Effector CD4-positive, alpha-beta T cell (primary cell): Measurements from ENCODE around the gene SLC17A3. TPM values are rescaled to one million over a fixed set of nuclear protein-coding genes. Genes with fewer than 3 reads are reported as not detected.

Experiments used
- DNase-seq: peaks from one replicate; pipeline ENCODE4 v3.0.0-alpha.2; 2020
- total RNA-seq: gene quantifications from one replicate; lab custom pipeline; 2026; lab: John Stamatoyannopoulos, UW

Gene SLC17A3, protein sequence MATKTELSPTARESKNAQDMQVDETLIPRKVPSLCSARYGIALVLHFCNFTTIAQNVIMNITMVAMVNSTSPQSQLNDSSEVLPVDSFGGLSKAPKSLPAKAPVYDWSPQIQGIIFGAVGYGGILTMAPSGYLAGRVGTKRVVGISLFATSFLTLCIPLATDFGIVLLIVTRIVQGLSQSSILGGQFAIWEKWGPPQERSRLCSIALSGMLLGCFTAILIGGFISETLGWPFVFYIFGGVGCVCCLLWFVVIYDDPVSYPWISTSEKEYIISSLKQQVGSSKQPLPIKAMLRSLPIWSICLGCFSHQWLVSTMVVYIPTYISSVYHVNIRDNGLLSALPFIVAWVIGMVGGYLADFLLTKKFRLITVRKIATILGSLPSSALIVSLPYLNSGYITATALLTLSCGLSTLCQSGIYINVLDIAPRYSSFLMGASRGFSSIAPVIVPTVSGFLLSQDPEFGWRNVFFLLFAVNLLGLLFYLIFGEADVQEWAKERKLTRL
- total RNA-seq: not detected

DNA sequence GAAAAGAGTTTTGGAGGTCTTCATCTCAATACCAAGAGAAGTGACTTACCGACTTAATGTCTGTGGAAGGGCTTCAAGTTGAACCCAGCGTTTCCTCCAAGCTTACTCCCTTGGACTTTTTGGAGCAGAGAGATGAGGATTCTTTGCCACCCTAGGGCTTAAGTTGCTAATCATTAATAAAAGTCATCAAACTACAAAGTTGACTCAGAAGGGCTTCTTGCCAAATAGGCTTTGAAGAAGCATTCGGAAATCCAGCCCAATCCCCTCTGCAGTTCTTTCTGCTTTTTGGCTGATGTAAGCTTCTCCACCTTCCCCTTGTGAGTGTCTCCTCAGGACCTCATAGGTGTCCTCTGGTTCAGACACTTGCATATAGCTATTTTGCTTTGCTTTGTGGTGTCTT, at the start of gene SLC17A3:
Gene SLC17A3 (minus strand): TSS at position 126 of the 400 bp plus-strand sequence. CDS start 5,856 bp downstream, outside the sequence.
- no peak for DNase-seq

DNA sequence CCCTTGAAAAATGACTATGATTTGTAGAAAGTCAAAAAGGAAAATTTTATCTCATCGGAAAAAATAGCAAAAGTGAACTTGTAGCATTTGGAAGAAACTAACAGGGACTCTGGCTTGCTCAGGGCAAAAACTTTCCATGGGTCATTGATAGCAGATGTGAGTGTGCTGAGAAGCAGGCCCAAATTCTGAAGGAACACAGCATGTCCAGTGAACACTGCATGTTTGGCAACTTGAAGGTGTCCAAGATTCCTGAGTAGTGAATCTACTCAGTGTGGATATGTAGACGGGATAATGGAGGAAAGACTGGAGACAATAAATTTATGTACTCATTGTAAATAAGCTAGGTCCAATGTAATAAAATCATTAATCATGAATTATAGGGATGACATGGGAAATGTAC, 48.3 kb upstream of the SLC17A3 start:
- DNase-seq: no peak

DNA sequence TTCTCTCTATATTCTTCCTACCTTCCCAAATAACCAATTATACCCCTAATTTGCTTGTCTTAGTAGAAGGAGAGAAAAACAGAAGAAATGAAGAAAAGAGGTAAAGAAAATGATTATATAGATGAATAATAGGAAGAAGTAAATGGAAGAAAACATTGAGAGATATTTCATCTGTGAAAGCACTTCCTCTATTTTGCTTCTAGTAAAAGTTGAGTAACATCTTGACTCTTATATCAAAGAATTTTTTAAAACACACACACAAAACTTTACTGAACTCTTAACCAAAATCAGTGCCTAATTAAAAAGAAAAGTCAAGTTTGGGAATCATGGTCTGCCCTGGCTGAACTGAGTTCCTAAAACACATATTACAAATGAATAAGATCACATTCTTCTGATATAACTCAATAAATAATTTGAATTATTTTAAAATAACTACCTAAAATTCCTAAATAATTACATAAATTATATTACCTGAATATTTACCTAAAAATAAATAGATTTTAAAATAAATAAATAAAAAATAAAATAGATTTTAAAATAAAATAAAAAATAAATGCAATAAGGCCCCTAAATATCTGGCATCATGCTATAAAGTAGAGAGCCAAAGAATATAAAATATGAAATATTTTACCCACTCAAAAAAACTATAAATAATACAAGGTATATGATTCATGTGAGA, 47.6 kb upstream of the SLC17A3 start:
- no peak for DNase-seq

DNA sequence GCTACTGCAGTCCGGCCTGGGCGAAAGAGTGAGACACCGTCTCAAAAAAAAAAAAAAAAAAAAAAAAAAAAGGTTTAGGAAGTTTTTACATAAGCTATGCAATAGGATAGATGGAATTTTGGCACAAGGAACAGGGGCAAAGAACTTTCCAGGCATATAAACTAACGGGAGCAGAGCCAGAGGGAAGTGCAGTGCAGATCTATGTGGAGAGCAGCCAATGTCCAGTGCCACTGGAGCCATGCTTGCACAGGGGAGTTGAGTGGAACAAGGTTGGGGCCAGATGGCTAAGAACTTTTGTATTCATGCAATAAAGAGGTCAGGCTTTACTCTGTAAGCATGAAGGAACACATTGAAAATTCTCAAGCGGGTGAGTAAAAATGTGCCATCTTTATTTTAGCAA, 45.6 kb upstream of the SLC17A3 start:
- DNase-seq: no peak

DNA sequence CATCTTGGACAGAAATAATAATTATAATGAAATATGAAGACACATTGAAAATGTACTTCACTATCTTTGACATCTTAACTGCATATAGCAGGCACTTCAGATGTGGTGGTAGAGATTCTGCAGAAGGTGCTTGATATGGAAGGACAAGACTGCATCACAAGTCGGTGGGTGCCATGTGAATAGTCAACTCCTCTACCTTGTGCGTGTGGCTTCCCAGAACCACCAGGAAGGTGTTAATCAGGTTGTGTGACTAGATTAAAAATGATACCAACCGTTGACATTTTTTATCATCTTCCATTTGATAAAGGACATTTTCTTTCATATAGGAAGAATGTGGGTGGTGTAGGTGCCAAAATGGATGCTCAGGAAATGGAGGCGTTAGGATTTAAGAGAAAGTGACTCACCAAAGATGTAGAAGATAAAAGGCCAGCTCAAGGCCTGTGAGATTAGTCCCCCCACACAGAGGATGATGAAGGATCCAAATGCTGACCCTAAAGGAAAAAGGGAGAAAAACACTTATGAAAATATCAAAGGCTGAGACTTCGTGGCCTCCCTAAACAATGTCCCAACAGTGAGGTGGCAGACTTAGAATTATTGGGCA, 44.1 kb upstream of the SLC17A3 start:
- DNase-seq: no peak

DNA sequence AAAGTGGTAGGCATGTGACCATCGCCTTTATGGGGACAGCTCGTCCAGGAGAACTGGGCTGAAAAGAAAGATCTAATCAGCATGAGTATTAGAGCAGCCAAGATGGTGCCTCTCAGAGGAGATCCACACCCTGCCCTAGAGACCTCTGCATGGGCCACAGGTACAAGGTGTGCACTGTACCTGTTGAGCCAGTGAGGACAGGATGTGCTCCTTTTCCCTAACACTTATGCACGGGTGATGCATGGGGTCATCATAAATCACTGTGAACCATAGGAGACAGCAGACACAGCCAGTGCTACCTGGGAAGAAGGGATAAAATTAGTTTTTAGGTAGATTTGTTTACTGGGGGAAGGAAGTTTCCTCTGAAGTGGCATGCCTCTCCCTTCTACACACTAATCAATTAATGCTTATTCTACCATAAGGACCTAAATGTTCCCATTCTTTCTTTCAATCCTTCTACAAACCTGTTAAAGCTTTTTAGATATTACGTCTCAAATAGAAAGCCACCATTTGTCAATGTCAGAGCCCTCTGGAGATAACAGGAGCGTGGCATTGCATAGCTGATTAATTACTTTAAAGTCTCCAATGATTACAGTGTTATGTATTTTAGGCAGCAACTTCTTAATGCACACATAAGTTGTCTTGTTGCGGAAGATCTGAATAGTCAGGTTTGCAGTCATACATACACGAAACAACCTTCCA, 42.9 kb upstream of the SLC17A3 start:
- DNase-seq: no peak

DNA sequence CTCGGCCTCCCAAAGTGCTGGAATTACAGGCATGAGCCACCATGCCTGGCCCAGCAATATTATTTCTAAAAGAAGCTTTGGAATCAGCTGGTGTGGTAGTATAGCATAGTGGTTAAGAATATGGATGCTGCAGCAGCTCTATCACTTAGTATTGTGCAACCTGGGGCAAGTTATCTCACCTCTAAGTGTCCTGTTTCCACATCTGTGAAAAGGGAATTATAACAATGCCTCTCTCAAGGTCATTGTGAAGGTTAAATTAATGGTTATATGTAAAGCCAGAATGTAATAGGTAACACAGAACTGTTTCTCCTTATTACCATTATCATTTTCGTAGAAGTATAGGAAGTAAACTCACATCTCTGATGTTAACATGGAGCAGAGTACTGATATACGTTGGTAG, 42.3 kb upstream of the SLC17A3 start:
- DNase-seq: no peak

DNA sequence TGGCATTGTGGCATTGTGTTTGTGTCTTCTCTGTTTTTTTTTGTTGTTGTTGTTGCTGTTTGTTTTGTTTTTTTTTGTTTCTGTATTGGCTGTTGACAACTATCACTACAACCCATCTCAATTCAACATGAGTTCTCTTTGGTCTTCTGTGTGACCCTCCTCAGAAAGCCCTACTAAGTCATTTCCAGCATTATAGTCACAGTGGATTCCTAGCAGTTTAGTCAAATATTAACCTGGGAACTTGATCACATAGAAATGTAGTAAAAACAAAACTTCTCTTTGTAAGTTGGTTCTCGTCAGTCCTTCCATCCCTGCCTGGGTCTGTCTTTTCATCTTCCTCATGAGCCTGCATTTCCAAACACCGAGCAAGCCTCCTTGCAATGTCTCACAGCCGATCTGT, 39.7 kb upstream of the SLC17A3 start:
- DNase-seq: no peak

DNA sequence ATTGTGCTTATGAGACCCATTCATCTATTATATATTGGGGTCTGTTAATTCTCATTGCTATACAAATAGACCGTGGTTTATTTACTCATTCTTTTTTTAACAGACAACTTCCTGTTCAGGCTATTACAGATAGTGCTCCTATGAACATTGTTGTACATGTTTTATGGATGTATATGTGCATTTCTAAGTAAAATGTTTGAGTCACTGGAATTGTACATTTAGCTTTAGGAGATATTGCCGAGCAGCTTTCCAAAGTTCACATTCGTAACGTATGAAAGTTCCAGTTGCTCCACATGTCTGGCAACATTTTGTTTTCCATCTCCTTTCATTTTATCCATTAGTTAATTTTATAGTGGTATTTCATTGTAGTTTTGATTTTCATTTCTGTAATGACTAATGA, 37.3 kb upstream of the SLC17A3 start:
- DNase-seq: no peak

DNA sequence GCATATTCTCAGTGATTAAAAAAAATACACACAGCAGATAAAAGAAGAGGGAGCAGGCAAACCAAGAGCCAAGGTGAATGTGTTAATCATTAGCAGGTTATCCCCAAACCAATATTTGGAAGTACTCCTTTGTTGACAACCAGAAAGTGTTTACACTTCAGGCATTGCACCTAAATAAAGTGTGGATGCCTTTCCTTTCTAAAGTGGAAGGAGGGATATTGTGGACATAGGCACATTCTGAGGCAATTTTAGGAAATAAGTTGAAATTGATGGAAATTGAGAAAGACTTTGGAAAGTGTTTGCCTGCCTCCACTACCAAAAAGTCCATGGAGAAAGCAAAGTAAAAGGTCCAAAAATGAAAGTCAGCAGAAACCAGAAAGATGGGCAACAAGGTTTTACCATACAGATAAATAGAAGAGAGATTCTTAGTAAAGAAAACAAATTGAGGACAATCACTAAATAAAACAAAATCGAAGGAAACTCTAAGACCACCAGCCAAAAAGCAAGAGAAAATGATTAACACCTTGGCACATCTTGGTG, 33.5 kb upstream of the SLC17A3 start:
- DNase-seq: no peak

DNA sequence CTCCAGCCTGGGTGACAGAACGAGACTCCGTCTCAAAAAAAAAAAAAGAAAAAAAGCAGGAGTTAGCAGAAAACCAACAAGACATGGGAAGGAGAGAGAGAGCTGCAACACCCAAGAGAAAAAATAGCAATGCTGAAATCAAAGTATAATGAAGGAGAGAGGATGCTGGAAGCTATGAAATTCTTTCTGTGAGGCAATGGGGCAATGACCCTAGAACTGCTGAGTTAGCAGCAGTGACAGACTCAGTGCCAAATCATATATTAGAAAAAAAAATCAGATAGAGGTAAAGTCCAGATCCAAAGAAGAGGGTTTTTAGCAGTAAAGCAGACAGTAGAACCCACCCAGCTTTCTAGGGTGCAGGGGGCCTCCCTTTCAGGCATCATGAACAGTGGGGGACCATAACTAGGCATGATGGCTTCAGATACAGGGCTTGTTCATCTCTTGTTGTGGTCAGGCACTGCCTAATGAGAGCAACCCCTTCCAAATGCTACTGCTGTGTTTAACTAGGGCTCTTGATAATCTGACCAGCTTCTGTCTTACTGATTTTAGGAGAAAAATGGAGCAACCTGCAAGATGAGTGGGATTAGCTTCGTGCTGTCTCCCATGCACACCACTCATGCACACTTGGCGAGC, 29.5 kb upstream of the SLC17A3 start:
- no peak for DNase-seq

DNA sequence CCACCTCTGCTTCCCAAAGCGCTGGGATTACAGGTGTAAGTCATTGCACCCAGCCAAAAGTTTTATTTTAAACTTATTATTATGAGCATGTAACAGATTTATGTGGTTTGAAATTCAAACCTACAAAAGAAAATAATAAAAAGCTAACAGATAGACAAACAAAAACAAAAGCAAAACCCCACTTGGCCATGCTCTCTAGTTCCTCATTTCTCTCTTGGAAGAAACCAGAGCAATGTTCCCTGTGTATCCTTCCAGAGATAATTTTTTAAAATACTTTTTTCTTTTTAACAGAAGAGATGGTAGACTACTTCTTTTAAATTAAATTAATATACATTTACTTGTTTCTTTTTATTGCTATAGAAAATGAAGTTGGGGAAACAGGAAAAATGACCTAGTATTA, 28.0 kb upstream of the SLC17A3 start:
- no peak for DNase-seq

DNA sequence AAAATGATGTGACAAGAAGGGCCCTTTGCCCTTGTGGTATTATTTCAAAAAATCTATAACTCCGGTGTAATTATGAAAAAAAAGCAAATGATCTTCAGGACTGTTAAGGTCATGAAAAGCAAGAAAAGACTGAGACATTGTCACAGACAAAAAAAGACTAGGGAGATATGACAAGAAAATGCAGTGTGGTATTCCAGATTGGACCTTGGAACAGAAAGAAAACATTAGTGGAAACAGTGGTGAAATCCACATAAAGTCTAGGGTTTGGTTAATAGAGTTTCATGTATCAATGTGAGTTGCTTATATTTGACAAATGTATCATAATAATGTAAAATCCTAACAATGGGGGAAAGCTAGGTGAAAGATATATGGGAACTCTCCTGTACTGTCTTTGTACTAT, 26.8 kb upstream of the SLC17A3 start:
- DNase-seq: no peak

DNA sequence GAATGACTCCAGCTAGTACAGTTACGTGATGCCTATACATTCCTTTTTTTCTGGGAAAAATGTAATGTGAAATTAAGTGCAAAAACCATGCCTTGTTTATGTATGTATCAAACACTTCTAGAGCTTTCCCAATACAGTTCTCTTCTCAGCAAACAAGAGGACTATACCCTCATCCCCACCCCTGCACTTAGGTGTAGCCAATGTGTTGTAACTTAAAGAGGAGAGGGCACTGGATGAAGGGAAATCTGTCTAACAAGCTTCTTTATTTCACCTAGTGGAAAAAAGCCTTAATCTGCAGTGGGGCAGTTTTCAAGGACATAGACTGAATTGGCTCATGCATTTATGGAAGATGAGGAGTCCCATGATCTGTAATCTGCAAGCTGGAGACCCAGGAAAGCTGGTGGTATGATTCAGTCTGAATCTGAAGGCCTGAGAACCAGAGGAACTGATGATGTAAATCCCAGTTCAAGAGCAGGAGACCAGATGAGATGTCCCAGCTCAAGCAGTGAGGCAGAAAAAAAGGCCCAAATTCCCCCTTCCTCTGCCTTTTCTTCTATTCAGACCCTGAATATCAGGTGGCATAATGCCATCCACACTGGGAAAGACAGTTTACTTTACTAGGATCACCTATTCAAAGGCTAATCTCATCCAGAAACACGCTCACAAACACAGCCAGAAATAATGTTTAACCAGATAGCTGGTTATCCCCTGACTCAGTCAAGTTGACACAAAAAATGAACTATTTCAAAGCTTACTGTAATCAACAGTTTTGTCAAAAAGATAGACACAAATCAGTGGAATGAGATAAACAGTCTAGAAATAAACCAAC, 25.8 kb upstream of the SLC17A3 start:
- no peak for DNase-seq

DNA sequence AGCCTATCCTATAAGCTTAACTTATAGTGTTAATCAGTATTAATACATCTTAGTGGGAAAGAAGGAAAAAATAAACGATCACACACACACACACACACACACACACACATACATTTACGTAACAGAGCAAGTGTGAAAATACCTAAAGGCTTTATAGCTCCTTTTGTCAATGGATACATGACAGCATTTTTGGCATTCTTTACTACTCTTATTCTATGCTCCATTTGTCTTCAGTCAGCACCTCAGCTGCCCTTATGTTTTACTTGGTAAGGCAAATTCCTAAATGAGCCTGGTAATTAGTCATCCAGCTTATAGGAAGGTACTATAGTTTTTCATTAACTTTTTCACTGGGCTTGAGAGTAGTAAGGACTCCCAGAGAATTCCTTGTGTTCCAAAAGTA, 25.1 kb upstream of the SLC17A3 start:
- no peak for DNase-seq

DNA sequence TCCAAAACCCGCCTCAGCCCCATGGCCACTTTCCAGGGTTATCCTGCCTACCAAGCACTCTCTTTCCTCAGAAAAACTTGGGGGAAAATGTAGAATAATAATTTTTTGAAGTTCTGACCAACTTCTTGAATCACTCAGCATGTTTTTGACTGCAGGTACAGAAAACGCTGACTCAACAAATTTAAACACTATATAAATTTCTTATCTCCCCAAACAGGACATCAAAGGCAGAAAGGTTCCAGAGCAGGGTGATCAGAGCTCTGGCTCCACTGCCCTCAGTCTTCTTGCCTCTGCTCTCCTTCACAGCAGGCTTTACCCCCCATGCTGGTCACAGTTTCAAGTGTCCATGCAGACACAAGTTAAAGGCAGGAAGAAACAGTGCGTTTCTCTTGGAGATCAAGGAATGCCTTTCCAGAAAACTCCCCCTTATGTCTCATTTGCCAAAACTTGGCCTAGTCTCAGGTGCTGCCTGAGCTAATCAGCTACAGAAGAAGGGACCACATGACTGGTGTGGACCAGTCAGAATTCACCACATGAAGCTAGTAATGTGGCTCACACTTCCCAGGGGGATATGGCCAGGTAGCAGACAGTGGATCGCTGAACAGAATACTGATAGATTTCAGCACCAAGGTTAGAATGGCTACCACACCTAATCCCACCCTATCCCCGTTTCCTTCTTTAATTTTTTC, 24.4 kb upstream of the SLC17A3 start:
- DNase-seq: no peak

DNA sequence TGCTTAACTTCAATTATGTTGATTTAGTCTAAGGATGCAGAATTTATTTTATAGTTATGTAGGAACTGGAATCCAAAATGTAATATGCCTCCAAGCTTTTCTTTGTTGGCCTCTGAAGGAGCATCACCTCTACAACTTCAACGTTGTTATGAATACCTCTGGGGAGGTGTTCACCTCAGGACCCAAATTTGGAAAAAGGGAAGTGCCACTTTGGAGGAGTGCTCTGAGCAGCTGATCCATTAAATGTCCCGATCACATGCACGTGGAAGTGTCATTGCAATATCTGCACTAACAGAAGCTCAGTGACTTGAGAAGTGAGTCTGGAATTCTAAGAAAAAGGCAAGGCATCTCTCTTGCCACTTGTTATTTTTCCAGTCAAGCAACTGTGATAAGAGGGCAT, 22.2 kb upstream of the SLC17A3 start:
- no peak for DNase-seq

DNA sequence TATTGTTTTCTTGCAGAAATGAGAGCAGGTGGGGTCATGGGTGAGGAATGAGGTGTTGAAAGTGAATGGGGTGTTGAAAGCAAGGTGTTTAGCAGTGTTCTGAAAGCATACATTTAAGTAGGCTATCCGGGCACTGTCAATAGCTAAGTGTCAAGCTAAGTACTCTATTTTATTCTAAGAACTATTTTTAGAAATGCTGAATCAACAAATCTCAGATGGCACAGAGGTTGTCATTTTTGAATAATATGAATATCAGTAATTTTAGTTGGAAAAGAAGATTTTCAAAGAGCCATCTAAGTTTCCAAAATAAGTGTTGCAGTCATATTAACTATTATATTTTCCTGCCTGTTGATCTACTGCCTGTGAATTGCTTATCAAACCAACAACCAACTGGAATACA, 21.7 kb upstream of the SLC17A3 start:
- no peak for DNase-seq

DNA sequence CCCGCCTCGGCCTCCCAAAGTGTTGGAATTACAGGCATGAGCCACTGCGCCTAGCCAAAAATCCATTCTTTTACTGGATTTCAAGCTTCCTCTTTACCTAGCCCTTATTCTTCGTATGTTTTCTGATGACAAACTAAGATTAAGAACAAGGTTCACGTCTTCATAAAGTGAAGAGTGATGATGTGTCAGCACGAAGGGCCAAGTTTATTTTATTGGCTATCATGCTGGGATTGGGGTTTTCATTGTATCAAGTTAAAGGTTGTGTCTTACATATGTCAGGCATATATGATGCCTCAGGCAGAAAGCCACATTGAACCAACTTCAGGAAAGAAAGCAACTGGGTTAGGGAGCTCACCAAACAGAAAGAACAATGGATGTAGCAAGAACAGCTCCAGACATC, 19.7 kb upstream of the SLC17A3 start:
- no peak for DNase-seq

DNA sequence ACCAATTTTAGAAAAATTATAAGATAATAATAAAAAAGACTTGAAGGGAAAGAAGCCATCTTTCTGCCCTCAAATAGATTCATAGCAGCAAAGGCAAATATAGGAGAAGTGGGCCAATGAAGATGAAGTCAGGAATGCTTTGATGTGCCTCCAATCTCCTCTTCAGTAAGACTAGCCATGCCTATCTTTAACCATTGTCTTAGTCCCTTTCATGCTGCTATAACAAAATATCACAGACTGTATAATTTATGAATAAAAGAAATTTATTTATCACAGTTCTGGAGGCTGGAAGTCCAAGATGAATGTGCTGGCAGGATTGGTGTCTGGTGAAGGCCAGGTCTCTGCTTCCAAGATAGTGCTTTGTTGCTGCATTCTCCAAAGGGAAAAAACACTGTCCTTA, 18.8 kb upstream of the SLC17A3 start:
- no peak for DNase-seq
